Measurements from ENCODE around the gene LRRC73. TPM values are rescaled to one million over a fixed set of nuclear protein-coding genes. Genes with fewer than 3 reads are reported as not detected.
"Not testable (repeated sequence)": the region's sequence is repeated elsewhere in the genome, so short reads cannot be mapped to it uniquely, and the experiment has no call there.

LRRC73 gene
- total RNA-seq, 1 experiment from 2014 or later = 0.14 TPM

DNA sequence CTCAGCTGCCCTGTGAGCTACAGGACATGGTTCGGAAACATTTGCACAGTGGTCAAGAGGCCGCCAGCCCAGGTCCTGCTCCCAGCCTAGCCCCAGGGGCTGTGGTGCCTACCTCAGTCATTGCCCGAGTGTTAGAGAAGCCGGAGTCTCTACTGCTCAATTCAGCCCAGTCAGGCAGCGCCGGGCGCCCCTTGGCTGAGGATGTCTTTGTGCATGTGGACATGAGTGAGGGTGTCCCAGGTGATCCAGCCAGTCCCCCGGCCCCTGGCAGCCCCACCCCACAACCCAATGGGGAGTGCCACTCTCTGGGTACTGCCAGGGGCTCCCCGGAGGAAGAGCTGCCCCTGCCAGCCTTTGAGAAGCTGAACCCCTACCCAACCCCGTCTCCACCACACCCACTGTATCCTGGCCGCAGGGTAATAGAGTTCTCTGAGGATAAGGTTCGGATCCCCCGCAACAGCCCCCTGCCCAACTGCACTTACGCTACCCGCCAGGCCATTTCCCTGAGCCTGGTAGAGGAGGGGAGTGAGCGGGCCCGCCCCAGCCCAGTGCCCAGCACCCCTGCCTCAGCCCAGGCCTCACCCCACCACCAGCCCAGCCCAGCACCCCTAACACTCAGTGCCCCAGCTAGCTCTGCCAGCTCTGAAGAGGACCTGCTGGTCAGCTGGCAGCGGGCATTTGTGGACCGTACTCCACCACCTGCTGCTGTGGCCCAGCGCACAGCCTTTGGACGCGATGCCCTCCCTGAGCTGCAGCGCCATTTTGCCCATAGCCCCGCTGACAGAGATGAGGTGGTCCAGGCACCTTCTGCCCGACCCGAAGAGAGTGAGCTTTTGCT, 5.2 kb downstream of the LRRC73 start:
- no peak overlapping the region for H3K4me3 ChIP-seq
- no peaks in the 10 kb centered on the region for H3K9me3 ChIP-seq (replicated peaks)
- no peaks in the 10 kb centered on the region for H3K27me3 ChIP-seq
- H3K27ac ChIP-seq = no peak overlapping the region
- DNase-seq = no peak
- H3K4me1 ChIP-seq = peaks cover 12% of the 10 kb centered on the region
- peaks cover 30% of the 10 kb centered on the region for H3K36me3 ChIP-seq

DNA sequence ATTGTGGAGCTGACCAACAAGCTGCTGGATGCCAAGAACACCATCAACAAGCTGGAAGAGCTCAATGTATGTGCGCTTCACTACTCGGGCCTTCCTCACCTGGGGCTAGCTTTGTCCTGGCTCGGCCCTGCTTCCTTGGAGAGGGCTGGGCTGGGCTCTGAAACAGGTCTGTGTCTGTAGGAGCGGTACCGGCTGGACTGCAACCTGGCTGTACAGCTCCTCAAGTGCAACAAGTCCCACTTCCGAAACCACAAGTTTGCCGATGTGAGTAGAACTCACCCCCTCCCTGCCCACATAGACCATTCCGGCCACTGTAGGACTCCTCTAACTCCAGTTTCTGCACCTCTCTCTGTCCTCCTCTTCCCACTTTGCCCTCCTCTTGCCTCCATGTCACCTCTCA, 6.7 kb downstream of the LRRC73 start:
- Histone ChIP-seq H3K36me3 (peaks cover 39% of the 10 kb centered on the region), H3K9me3 (replicated peaks) (no peaks in the 10 kb centered on the region), H3K27ac (no peak overlapping the region), H3K27me3 (no peaks in the 10 kb centered on the region), H3K4me1 (peaks cover 12% of the 10 kb centered on the region), H3K4me3 (no peak overlapping the region)
- DNase-seq = no peak

DNA sequence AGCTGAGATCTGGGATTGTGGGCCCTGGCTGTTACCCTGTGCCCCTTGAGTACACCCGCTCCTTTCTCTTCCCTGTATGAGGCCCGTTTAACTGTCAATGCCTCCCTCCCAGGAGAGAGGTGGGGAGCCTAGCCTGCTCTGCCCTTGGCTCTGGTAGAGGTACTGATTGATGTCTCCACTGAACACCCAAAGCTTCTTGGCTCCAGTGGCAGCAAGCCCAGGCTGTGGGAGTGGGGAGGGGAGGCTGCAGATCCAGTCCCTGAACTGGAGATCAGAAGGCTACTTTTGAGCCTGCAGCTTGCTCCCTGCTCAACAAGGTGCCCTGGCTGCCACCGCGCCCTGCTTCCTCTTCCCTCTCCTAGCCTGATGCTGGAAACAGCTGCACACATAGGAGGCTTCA, 7.5 kb downstream of the LRRC73 start:
- H3K4me1 ChIP-seq = peaks cover 14% of the 10 kb centered on the region
- H3K4me3 ChIP-seq = no peak overlapping the region
- H3K27me3 ChIP-seq = no peaks in the 10 kb centered on the region
- peaks cover 39% of the 10 kb centered on the region for H3K36me3 ChIP-seq
- H3K9me3 ChIP-seq (replicated peaks) = no peaks in the 10 kb centered on the region
- DNase-seq = no peak
- no peak overlapping the region for H3K27ac ChIP-seq

DNA sequence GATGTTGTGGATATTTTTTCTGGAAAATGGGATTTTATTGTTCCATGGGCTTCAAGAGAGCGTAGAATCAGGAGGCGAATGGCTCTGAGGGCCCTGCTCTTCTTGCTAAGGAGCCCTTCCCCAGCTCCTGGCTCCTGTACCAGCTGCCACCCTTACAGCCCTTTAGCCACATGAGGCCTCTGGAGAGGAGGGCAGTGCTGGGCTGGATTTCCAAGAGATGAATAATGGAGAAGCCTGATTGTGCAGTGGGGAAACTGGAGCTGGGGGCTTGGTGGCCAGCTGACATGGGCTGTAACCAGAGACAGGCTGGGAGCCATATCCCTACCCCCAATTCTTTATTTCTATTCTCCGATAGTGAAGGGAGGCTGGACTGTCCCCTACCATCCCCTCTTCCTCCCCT, 9.2 kb downstream of the LRRC73 start:
- Histone ChIP-seq H3K27me3 (no peaks in the 10 kb centered on the region), H3K4me1 (peaks cover 18% of the 10 kb centered on the region), H3K36me3 (peaks cover 36% of the 10 kb centered on the region), H3K27ac (no peak overlapping the region), H3K9me3 (replicated peaks) (no peaks in the 10 kb centered on the region), H3K4me3 (no peak overlapping the region)
- DNase-seq = no peak

DNA sequence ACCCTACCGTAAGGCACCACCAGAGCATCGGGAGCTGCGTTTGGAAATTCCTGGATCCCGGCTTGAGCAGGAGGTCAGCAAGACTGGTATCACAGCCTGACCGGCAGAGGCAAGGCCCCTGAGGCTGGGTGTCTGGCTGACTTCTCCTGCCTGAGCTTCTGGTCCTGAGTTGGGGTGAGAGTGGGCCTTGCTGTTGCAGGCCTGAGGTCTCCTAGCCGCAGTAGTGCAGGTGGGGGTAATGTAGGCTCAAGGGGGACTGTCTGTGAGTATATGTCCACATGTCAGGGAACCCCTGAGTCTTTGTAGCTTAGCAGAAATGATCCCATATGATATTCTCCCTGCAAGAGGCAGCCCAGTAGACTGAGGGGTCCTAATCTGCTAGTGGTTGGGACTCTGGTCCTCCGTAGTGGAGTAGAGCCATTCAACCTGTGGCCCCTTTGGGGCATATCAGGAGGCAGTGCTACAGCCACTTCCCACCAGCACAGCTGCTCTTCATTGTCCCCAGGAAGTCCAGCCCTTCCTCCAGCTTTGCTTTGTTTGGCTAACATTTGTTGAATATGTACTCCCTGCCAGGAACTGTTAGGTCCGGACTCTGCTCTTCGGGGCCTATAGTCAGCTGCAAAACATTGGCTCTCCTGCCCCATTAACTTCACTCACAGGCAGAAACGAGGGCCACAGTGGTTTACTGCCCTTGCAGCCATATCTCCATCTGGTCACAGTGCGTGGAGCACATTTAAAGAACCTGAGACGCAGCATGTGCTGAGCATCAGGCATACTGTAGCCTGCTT, 10.9 kb downstream of the LRRC73 start:
- peaks cover 30% of the 10 kb centered on the region for H3K36me3 ChIP-seq
- no peaks in the 10 kb centered on the region for H3K27me3 ChIP-seq
- DNase-seq = no peak
- no peak overlapping the region for H3K27ac ChIP-seq
- H3K9me3 ChIP-seq (replicated peaks) = no peaks in the 10 kb centered on the region
- peaks cover 13% of the 10 kb centered on the region for H3K4me1 ChIP-seq
- no peak overlapping the region for H3K4me3 ChIP-seq

DNA sequence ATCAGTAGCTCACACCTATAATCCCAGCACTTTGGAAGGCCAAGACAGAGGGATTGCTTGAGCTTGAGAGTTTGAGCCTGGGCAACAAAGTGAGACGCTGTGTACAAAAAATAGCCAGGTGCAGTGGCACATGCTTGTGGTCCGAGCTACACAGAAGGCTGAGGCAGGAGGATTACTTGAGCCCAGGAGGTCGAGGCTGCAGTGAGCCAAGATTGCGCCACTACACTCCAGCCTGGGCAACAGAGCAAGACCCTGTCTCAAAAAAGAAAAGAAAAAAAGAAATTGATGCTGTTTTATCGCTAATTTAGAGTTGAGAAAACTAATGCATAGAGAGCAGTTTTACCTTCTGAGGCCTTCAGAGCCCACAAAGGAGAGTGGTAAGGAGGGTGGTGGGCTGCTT, 11.9 kb downstream of the LRRC73 start:
- H3K9me3 ChIP-seq (replicated peaks); H3K4me3 ChIP-seq; H3K27ac ChIP-seq; H3K27me3 ChIP-seq; DNase-seq: not testable (repeated sequence)
- H3K4me1 ChIP-seq = peaks cover 22% of the 10 kb centered on the region
- peaks cover 23% of the 10 kb centered on the region for H3K36me3 ChIP-seq

DNA sequence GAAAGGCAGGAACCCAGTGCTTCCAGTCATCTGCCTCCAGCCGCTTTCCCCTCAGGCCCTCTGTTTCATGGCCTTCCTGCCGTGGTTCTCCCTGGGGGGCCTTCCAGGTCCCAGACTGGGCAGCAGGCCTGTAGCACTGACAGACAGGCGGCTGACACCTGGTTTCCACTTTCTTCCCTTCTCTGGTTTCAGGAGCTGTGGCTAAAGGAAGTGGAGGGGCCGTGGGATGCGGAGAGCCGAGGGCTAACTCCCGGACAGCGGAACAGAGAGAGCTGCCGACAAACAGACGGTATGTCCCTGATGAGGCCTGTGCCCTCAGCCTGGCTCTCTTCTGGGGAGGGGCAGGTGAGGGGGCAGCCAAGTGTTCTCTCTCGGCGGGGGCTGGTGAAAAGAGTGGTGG, 12.5 kb downstream of the LRRC73 start:
- H3K36me3 ChIP-seq = peaks cover 22% of the 10 kb centered on the region
- H3K9me3 ChIP-seq (replicated peaks) = no peaks in the 10 kb centered on the region
- no peak overlapping the region for H3K4me3 ChIP-seq
- no peaks in the 10 kb centered on the region for H3K27me3 ChIP-seq
- no peak overlapping the region for H3K27ac ChIP-seq
- peak in 1 of 2 experiments; percentile 27 for DNase-seq
- H3K4me1 ChIP-seq = peaks cover 28% of the 10 kb centered on the region

DNA sequence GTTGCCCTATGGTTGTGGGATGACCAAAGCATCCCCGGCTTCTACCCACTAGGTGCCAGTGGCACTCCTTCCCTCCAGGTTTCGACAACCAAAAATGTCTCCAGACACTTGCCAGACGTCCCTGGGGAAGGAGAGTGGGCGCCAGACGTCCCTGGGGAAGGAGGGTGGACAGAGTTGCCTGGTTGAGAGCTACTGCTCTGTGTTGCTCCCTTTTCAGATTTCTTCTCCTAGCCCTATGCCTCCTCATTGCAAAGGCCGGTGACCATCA, 13.1 kb downstream of the LRRC73 start:
- DNase-seq = no peak
- H3K4me1 ChIP-seq = peaks cover 33% of the 10 kb centered on the region
- no peaks in the 10 kb centered on the region for H3K27me3 ChIP-seq

DNA sequence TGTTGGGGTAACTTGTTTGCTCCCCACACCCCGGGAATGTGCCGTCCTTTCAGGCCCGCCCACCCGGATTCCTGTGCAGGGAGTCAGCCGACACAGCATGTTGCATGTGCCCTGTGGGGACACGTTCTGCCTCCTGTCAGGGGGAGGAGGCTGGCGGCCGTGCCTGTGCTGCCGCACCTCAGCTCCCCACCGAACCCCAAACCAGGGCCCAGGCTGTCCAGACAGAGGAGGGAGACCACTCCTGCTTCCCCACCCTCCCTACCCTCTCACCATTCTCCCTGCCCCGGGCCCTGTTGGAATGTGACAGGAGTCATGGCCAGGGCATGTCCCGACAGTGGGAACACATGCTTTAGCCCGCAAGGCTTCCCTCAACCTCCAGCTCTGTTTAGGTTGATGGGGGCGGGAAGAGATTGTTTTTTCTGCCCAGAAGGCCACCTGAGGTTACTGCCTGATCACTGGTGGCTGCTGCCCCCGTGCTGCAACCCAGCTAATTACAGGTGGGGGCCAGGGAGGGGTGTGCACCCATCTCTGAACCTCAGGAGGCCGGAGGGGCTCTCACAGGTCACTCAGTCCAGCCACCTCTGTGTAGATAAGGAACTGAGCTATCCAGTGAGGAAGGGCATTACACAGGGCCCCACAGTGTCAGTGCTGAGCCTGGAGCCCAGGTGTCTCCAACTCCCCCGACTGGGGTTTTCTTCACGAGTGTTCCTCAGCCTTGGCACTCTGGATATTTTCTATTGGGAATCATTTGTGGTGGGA, 13.6 kb downstream of the LRRC73 start:
- no peaks in the 10 kb centered on the region for H3K9me3 ChIP-seq (replicated peaks)
- H3K27me3 ChIP-seq = no peaks in the 10 kb centered on the region
- H3K4me1 ChIP-seq = peaks cover 38% of the 10 kb centered on the region
- peak in 1 of 2 experiments; percentile 53 for DNase-seq
- no peak overlapping the region for H3K27ac ChIP-seq
- no peak overlapping the region for H3K4me3 ChIP-seq
- H3K36me3 ChIP-seq = peaks cover 17% of the 10 kb centered on the region

More for the DNA sequence above, 13.1 kb downstream of the LRRC73 start:
- Histone ChIP-seq H3K4me3 (no peak overlapping the region), H3K36me3 (peaks cover 17% of the 10 kb centered on the region), H3K9me3 (replicated peaks) (no peaks in the 10 kb centered on the region), H3K27ac (no peak overlapping the region)

DNA sequence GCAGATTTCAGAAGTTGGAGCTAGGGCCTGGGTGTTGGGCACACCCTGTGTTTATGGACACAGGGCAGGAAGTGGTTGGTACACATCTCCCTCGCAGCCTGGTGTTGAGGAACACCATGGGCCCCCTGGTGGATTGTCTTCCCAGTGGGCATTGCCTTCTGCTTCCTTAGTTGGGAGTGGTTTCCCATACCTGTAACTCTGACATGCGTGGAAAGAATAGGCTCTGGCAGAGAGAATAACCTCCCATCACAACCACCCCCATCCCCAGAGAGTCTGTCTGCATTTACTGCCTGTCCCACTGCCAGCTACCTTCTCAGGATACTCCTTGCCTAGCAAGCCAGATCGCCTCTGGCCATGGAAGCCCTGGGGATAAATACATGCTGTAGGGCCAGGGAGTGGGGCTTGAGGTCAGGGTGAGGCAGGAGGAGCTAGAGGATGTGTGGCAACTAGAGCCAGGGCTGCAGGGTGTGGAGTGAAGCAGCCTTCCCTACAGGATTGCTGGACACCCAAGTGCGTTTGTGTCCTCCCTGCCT, 14.7 kb downstream of the LRRC73 start:
- Histone ChIP-seq H3K9me3 (replicated peaks) (no peaks in the 10 kb centered on the region), H3K4me1 (peaks cover 41% of the 10 kb centered on the region), H3K27me3 (no peaks in the 10 kb centered on the region), H3K36me3 (peaks cover 10% of the 10 kb centered on the region), H3K27ac (no peak overlapping the region), H3K4me3 (no peak overlapping the region)
- no peak for DNase-seq

DNA sequence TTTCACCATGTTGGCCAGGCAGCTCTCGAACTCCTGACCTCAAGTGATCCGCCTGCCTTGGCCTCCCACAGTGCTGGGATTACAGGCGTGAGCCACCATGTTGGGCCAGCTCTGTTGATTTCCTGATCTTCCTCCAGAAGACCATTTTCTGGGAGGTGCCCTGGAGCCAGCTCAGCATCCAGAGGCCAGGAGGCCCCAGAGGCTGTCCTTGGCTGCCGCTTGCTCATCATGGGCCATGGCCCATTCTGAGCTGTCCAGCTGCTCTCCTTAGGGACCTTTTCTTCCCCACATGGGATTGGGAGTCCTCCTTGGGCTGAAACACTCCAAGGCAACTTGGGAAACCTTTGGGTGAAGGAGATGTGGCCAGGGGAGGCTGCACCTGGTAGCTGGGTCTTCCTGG, 15.4 kb downstream of the LRRC73 start:
- peaks cover 9% of the 10 kb centered on the region for H3K36me3 ChIP-seq
- DNase-seq = no peak
- no peak overlapping the region for H3K27ac ChIP-seq
- H3K4me1 ChIP-seq = peaks cover 41% of the 10 kb centered on the region
- H3K9me3 ChIP-seq (replicated peaks) = no peaks in the 10 kb centered on the region
- H3K4me3 ChIP-seq = no peak overlapping the region
- no peaks in the 10 kb centered on the region for H3K27me3 ChIP-seq

DNA sequence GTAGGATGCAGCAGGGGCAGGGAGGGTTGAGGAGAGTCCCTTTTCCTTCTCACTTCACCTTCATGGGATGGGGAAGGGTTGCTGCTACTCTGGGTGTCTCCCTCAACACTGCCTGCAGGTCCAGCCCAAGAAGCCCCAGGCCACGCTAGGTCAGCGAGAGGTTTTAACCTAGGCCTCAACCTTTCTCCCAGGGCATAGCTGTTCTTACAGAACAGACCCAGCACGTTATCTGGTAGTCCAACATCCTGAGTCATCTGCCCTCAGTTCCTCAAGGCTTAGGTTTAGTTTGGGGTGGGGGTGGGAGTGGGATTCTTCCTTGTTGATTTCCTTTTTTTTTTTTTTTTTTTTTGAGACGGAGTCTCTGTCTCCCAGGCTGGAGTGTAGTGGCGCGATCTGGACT, 15.8 kb downstream of the LRRC73 start:
- H3K4me3 ChIP-seq = no peak overlapping the region
- no peak overlapping the region for H3K27ac ChIP-seq
- peaks cover 6% of the 10 kb centered on the region for H3K36me3 ChIP-seq
- no peaks in the 10 kb centered on the region for H3K9me3 ChIP-seq (replicated peaks)
- no peak for DNase-seq
- H3K4me1 ChIP-seq = peaks cover 41% of the 10 kb centered on the region
- no peaks in the 10 kb centered on the region for H3K27me3 ChIP-seq

DNA sequence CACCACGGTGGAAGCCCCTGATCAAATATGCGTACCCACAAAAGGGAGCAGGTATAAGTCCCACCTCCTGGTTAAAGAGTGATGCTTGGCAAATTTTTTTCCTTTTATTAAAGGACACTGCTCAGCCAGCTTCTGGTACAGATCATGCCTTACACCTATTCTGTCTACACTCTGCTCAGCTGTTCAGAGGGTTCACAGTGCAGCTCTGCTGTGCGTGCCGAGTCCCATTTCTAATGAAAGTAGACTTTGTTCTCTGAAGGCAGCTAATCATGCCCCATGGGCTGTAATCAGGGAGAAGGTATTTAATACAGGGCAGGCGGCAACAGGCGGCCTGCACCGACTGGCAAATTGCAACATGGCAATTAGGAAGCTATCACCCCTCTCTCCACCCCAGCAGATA, 16.3 kb downstream of the LRRC73 start:
- Histone ChIP-seq H3K27ac (no peak overlapping the region), H3K27me3 (no peaks in the 10 kb centered on the region), H3K4me3 (no peak overlapping the region), H3K9me3 (replicated peaks) (no peaks in the 10 kb centered on the region), H3K4me1 (peaks cover 44% of the 10 kb centered on the region), H3K36me3 (peaks cover 4% of the 10 kb centered on the region)
- DNase-seq = peak in 1 of 2 experiments; percentile 62

DNA sequence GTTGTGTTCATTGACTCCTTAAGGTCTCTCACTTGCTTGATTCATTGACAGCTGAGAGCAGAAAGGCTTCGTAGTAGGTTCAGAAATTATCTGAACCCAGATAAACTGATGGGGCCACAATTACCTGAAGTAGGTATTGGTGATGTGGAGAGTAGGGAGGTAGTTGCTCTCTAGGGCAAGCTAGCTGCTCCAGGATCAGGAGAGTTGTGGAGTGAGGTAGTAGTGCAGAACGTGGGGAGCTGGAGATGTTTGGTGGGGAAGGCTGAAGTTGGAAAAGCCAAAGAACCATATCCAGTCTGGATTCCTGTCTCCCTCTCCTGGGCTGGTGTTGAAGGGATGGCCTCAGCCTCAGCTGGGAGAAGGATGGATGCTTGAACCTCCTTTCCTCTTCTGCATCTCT, 16.9 kb downstream of the LRRC73 start:
- Histone ChIP-seq H3K27ac (peak overlapping the region; percentile 62), H3K4me3 (no peak overlapping the region), H3K4me1 (peaks cover 50% of the 10 kb centered on the region), H3K9me3 (replicated peaks) (no peaks in the 10 kb centered on the region), H3K27me3 (no peaks in the 10 kb centered on the region), H3K36me3 (no peaks in the 10 kb centered on the region; the same call in 1 of the 2 replicates)
- no peak for DNase-seq

DNA sequence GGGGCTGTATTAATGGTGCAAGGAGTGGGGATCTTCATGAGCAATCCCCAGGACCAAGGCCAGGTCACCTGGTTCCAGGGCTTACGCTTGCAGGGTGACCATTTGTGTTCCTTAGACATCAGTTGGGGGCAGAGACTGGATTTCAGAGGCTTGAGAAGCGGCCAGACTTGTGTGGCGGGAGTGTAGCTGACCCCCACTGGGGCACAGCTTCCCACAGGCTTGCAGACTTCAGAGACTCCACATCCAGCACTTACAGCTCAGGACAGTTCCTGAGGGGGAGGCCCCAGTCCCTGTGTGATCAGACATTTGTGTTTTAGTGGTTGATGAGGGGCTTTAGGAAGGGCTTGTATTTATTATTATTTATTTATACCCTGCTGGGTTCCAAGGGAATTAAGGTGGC, 17.5 kb downstream of the LRRC73 start:
- H3K27me3 ChIP-seq = no peaks in the 10 kb centered on the region
- DNase-seq = peak; percentile 73 to 80
- peaks cover 52% of the 10 kb centered on the region for H3K4me1 ChIP-seq
- no peaks in the 10 kb centered on the region for H3K9me3 ChIP-seq (replicated peaks)
- no peaks in the 10 kb centered on the region for H3K36me3 ChIP-seq
- peak overlapping the region; percentile 62 for H3K27ac ChIP-seq
- peak overlapping the region; percentile 15 for H3K4me3 ChIP-seq

Data from SJCRH30 (cell line).